Left lung (tissue), 10 donors: ENCODE measurements around the gene FHIT. TPM values are rescaled to one million over a fixed set of nuclear protein-coding genes. Genes with fewer than 3 reads are reported as not detected.
"Not testable (repeated sequence)": the region's sequence is repeated elsewhere in the genome, so short reads cannot be mapped to it uniquely, and the experiment has no call there.

ENCODE experiments used
- ATAC-seq: fragments of 200-7000 bp; cut with Tn5 transposase; one replicate; pipeline ENCODE4 v1.9.1; 2020; ENCODE audit warnings: moderate library complexity
- DNase-seq, 4 donors: peaks; one replicate each; pipeline ENCODE4 v3.0.0-alpha.2; 2013 to 2020
- H3K27ac ChIP-seq, 2 donors: fragments of 200-600 bp; sonication (generic) in 1 of 2; one replicate each; pipeline versions ENCODE4 v1.5.0 to v1.8.0; 2020 to 2021
- H3K27me3 ChIP-seq, 2 donors: fragments of 200-600 bp; sonication (generic) in 1 of 2; one replicate each; pipeline versions ENCODE4 v1.5.0 to v1.8.0; 2020 to 2021
- H3K36me3 ChIP-seq, 2 donors: fragments of 200-600 bp; sonication (generic) in 1 of 2; one replicate each; pipeline versions ENCODE4 v1.5.0 to v1.8.0; 2020 to 2021
- H3K4me1 ChIP-seq, 2 donors: fragments of 200-600 bp; one replicate each; pipeline ENCODE4 v1.8.0; 2021
- H3K4me3 ChIP-seq, 2 donors: fragments of 200-600 bp; sonication (generic) in 1 of 2; one replicate each; pipeline versions ENCODE4 v1.5.0 to v1.8.0; 2020 to 2021; ENCODE audit warnings: mild to moderate bottlenecking in 1 of 2
- H3K9me3 ChIP-seq, 2 donors: fragments of 200-600 bp; sonication (generic) in 1 of 2; one replicate each; pipeline versions ENCODE4 v1.5.0 to v1.8.0; 2020 to 2021
- intact Hi-C, 2 donors: fragments of 100-400 bp; cut with DNase I; formaldehyde crosslinking; loops; one replicate each; pipeline versions ENCODE4 v1.11.2 to v1.14.2; 2022
- polyA plus RNA-seq, 6 donors: library from polyadenylated mRNA; unstranded; fragments of 120-200 nt; gene quantifications; one replicate each; pipeline ENCODE4 v1.2.1, GENCODE V29; 2013; ENCODE audit not compliant: insufficient read length in 6 of 6
- total RNA-seq, 2 donors: library from RNA; stranded (reverse); fragmentation: NEBNext Ultra II Directional; extraction: Animal tissue kit (Norgen Biotek cat#: 25700); gene quantifications; one replicate each; pipeline ENCODE4 v1.2.1, GENCODE V29; 2021
- TF ChIP-seq, protein P1 (sequence below), 2 donors: fragments of 200-600 bp; sonication (generic) in 1 of 2; IDR thresholded peaks; one replicate each; pipeline versions ENCODE4 v1.5.0 to v1.8.0; 2021; ENCODE audit warnings: antibody characterized with exemption in 2 of 2
- donor health status: DM: no; HTN: yes; CAD: no.
- donor health status: DM: no; HTN: no; CAD: no.

The FHIT gene
- total and polyA plus RNA-seq, 8 donors = 8.5 to 16.3 (median 9.7) TPM

DNA sequence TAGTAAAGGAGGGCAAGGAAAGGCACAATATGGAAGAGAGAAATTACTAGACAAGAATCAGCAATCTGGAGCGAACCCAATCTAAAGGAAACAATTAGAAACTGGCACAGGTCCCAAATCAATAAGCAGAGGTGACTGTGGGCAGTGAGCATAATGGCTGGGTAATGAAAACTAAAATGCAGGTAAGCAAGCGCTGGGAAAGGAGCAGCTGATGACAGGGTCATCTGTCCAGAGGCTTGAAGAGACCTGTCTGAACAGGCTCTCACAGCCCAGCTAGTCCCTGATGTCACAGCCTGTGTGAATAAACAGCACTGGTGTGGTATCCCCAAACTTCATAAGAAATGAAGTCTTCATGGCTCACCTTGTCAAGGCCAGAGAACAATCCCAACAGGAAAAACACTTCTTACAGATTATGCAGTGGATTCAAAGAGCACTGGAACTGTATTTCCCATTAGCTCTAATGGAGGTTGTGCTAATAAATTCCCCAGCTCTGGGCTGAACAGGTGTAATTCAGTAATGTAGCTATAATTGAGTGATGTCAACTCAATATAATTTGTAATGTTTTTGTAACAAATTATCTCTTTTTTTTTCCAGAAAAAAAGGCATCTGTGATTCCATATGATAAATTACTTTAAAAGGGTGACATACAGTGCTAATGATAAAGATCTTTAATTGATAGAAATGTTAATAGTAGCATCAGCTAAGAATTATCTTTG, 197.3 kb downstream of the FHIT start:
- intact Hi-C loops = no loop called here
- Histone ChIP-seq H3K4me1 (no peaks in the 10 kb centered on the region), H3K4me3 (no peak overlapping the region), H3K9me3 (no peaks in the 10 kb centered on the region), H3K36me3 (no peaks in the 10 kb centered on the region), H3K27me3 (no peaks in the 10 kb centered on the region), H3K27ac (no peak overlapping the region)
- DNase-seq = no peak
- ATAC-seq = no peak
- TF ChIP-seq, protein P1, sequence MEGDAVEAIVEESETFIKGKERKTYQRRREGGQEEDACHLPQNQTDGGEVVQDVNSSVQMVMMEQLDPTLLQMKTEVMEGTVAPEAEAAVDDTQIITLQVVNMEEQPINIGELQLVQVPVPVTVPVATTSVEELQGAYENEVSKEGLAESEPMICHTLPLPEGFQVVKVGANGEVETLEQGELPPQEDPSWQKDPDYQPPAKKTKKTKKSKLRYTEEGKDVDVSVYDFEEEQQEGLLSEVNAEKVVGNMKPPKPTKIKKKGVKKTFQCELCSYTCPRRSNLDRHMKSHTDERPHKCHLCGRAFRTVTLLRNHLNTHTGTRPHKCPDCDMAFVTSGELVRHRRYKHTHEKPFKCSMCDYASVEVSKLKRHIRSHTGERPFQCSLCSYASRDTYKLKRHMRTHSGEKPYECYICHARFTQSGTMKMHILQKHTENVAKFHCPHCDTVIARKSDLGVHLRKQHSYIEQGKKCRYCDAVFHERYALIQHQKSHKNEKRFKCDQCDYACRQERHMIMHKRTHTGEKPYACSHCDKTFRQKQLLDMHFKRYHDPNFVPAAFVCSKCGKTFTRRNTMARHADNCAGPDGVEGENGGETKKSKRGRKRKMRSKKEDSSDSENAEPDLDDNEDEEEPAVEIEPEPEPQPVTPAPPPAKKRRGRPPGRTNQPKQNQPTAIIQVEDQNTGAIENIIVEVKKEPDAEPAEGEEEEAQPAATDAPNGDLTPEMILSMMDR (IDR thresholded peaks at IDR 0.05) = no peak

DNA sequence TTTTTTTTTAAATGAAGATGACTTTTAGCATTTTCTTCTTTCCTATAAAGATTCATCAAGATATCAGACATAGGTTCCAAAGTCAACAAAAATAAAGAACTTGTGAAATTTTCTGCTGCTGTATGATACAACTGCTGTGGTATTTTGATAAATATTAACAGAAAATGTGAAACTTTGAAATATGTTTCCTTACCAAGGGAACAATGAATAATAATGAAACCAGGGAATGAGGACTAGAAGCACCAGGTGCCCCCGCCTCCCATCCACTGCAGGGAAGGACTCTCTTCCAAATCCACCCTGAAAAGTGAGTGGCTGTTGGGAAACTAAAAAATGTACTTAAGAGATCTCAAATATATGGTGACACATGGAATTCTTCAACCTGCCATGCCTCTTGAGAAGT, 198.4 kb downstream of the FHIT start:
- intact Hi-C loops = no loop called here
- Histone ChIP-seq H3K9me3 (peaks cover 0 to 2% of the 10 kb centered on the region in 2 donors), H3K27me3 (no peaks in the 10 kb centered on the region), H3K27ac (no peak overlapping the region), H3K4me3 (no peak overlapping the region), H3K4me1 (no peaks in the 10 kb centered on the region), H3K36me3 (no peaks in the 10 kb centered on the region)
- no peak for DNase-seq
- ATAC-seq = no peak
- TF ChIP-seq, protein P1 (IDR thresholded peaks at IDR 0.05) = no peak

DNA sequence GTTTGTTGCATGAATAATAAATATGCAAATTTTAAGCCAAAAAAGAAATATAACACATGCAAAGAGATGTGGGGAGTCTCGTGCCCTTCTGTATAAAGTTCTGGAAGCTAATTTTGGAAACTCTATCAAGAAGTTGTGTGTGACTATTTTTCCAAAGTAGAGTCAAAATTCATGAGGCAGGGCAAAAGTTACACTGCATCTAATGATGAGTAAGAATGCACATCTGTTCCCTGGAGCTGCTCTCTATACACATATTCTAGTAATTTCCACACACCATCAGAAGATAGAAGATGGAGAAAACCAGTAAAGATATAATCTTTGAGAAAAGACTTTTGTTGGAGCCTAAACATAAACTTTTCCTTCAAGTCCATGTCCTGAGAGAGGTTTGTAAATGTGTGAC, 199.6 kb downstream of the FHIT start:
- H3K4me3 ChIP-seq = no peak overlapping the region
- intact Hi-C loops = no loop called here
- DNase-seq (no peak), ATAC-seq (no peak)
- peaks cover 0 to 8% of the 10 kb centered on the region in 2 donors for H3K9me3 ChIP-seq
- H3K4me1 ChIP-seq = no peaks in the 10 kb centered on the region
- H3K36me3 ChIP-seq = no peaks in the 10 kb centered on the region
- no peaks in the 10 kb centered on the region for H3K27me3 ChIP-seq
- no peak overlapping the region for H3K27ac ChIP-seq
- TF ChIP-seq, protein P1 (IDR thresholded peaks at IDR 0.05) = no peak

DNA sequence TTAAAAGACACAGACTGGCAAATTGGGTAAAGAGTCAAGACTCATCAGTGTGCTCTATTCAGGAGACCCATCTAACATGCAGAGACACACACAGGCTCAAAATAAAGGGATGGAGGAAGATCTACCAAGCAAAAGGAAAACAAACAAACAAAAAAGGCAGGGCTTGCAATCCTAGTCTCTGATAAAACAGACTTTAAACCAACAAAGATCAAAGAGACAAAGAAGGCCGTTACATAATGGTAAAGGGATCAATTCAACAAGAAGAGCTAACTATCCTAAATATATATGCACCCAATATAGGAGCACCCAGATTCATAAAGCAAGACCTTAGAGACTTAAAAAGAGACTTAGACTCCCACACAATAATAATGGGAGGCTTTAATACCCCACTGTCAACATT, 206.1 kb downstream of the FHIT start:
- peaks cover 0 to 48% of the 10 kb centered on the region in 2 donors for H3K9me3 ChIP-seq
- H3K4me1 ChIP-seq, H3K36me3 ChIP-seq, H3K27ac ChIP-seq, H3K27me3 ChIP-seq, DNase-seq, ATAC-seq, H3K4me3 ChIP-seq, intact Hi-C loops: not testable (repeated sequence)

DNA sequence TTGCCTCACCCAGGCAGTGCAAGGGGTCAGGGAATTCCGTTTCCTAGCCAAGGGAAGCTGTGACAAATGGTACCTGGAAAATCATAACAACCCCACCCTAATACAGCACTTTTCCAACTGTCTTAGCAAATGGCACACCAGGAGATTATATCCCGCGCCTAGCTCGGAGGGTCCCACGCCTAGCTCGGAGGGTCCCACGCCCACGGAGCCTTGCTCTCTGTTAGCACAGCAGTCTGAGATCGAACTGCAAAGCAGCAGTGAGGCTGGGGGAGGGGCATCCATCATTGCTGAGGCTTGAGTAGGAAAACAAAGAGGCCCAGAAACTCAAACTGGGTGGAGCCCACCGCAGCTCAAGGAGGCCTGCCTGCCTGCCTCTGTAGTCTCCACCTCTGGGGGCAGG, 208.1 kb downstream of the FHIT start:
- no peaks in the 10 kb centered on the region for H3K4me1 ChIP-seq

More for the DNA sequence above, 208.1 kb downstream of the FHIT start:
- Histone ChIP-seq H3K27ac (no peak overlapping the region), H3K36me3 (no peaks in the 10 kb centered on the region), H3K4me3 (no peak overlapping the region), H3K9me3 (peaks cover 0 to 46% of the 10 kb centered on the region in 2 donors), H3K27me3 (no peaks in the 10 kb centered on the region)
- intact Hi-C loops = no loop called here
- TF ChIP-seq, protein P1 (IDR thresholded peaks at IDR 0.05) = no peak
- DNase-seq = peak in 1 of 4 donors; percentile 53
- no peak for ATAC-seq
